K562 (cell line): ENCODE results near the gene ADGRB3. TPM values are rescaled to one million over a fixed set of nuclear protein-coding genes. Genes with fewer than 3 reads are reported as not detected.

Source experiments
- ATAC-seq: fragments of 200-7000 bp; cut with Tn5 transposase; 3 replicates; pipeline ENCODE4 v1.9.1; 2020; ENCODE audit warnings: moderate library complexity
- BruUV-seq: library from RNA; stranded (reverse); fragments of 400-500 nt; replicated peaks from 2 replicates; lab custom pipeline; 2021; lab: Mats Ljungman, UMichigan
- CTCF ChIA-PET: fragments of 300-600 bp; formaldehyde crosslinking; extraction: SDS; loops from one replicate; lab custom pipeline; 2021; ENCODE audit warnings: low intra/inter-chr PET ratio; lab: Yijun Ruan, JAX
- POLR2A ChIA-PET: fragments of 300-600, 350-650 bp; sonication (Branson Sonifier 250); formaldehyde crosslinking; extraction: SDS; loops from one replicate; lab custom pipeline; 2021; ENCODE audit warnings: antibody characterized with exemption, inconsistent platforms; lab: Yijun Ruan, JAX
- DNase-seq, 4 experiments: peaks; one replicate each; pipeline versions ENCODE4 v3.0.0 to v3.0.0-alpha.2; 2011 to 2018; ENCODE audit warnings: low spot score in 3 of 4, mixed read lengths in 3 of 4; ENCODE audit errors: extremely low read depth in 1 of 4
- FAIRE-seq: peaks from 2 replicates; lab custom pipeline; 2011; peaks lifted over from hg19 to GRCh38; lab: Jason Lieb, UNC
- H2AFZ ChIP-seq: 2 replicates; pipeline ENCODE4 v1.6.0; 2011; ENCODE audit warnings: low read depth, low read length, control low read depth, inconsistent platforms
- H3K27ac ChIP-seq: fragments of 200-600 bp; 3 replicates; pipeline ENCODE4 v1.8.0; 2011; ENCODE audit warnings: low read depth, mild to moderate bottlenecking, control low read depth, inconsistent platforms, low read length, moderate library complexity, mixed read lengths; ENCODE audit errors: extremely low read depth
- H3K27me3 ChIP-seq, 2 experiments: fragments of 300-600 bp in 1 of 2; 2 replicates in 1 of 2; 3 replicates in 1 of 2; pipeline versions ENCODE4 v1.6.0 to v1.8.0; 2011; ENCODE audit warnings: inconsistent platforms in 2 of 2, low read length in 2 of 2, mild to moderate bottlenecking in 1 of 2, mixed read lengths in 1 of 2, moderate library complexity in 1 of 2; ENCODE audit not compliant: control insufficient read depth in 2 of 2, insufficient read depth in 2 of 2
- H3K36me3 ChIP-seq: fragments of 300-600 bp; 3 replicates; pipeline ENCODE4 v1.8.0; 2011; ENCODE audit warnings: mild to moderate bottlenecking, low read length, inconsistent platforms; ENCODE audit not compliant: control insufficient read depth, insufficient read depth
- H3K4me1 ChIP-seq, 2 experiments: fragments of 200-600 bp in 1 of 2; replicated peaks in 1 of 2; 2 replicates in 1 of 2; 3 replicates in 1 of 2; pipeline versions ENCODE4 v1.5.1 to v1.8.0; 2011; ENCODE audit warnings: inconsistent platforms in 2 of 2, low read length in 2 of 2, mild to moderate bottlenecking in 1 of 2, mixed read lengths in 1 of 2, moderate library complexity in 1 of 2; ENCODE audit not compliant: control insufficient read depth in 2 of 2, insufficient read depth in 2 of 2
- H3K4me2 ChIP-seq: 2 replicates; pipeline ENCODE4 v1.6.1; 2011; ENCODE audit warnings: low read length, control low read depth, inconsistent platforms, mixed read lengths; ENCODE audit not compliant: insufficient read depth
- H3K4me3 ChIP-seq: fragments of 200-600 bp; sonication (generic), shearing (Covaris generic); 2 replicates; pipeline ENCODE4 v1.5.1; 2016; ENCODE audit warnings: control low read depth, inconsistent platforms
- H3K79me2 ChIP-seq: fragments of 200-600 bp; 3 replicates; pipeline ENCODE4 v1.8.0; 2011; ENCODE audit warnings: low read length, inconsistent platforms; ENCODE audit not compliant: control insufficient read depth, insufficient read depth
- H3K9ac ChIP-seq, 2 experiments: 2 replicates each; pipeline versions ENCODE4 v1.6.0 to v1.6.1; 2011; ENCODE audit warnings: low read depth in 2 of 2, low read length in 2 of 2, control low read depth in 1 of 2, inconsistent platforms in 1 of 2, mild to moderate bottlenecking in 1 of 2, mixed read lengths in 1 of 2; ENCODE audit not compliant: insufficient read depth in 1 of 2
- H3K9me1 ChIP-seq: one replicate; pipeline ENCODE4 v1.6.0; 2011; ENCODE audit warnings: inconsistent platforms, mild to moderate bottlenecking, low read length, moderate library complexity; ENCODE audit not compliant: control insufficient read depth, insufficient read depth
- H3K9me3 ChIP-seq: replicated peaks from 2 replicates; pipeline ENCODE4 v1.5.1; 2011; ENCODE audit warnings: low read depth, low read length, inconsistent platforms; ENCODE audit not compliant: control insufficient read depth, insufficient read depth
- H4K20me1 ChIP-seq: replicated peaks from 2 replicates; pipeline ENCODE4 v1.6.1; 2011; ENCODE audit warnings: low read length, inconsistent platforms, mixed read lengths; ENCODE audit not compliant: control insufficient read depth, insufficient read depth
- WGBS: fragments of 100-300 bp; shearing (Covaris generic); methylation state at CpG from one replicate; pipeline ENCODE4 v1.1.6; 2016; ENCODE audit warnings: low coverage, mixed read lengths; ENCODE audit not compliant: insufficient coverage; ENCODE audit errors: missing lambda C conversion rate; 5-methylcytosine and 5-hydroxymethylcytosine counted together
- in situ Hi-C: fragments of 300-500 bp; cut with MboI; formaldehyde crosslinking; loops from 4 replicates; pipeline ENCODE4 v1.15.0; 2018; ENCODE audit warnings: inconsistent platforms, mixed read lengths
- intact Hi-C: fragments of 100-400 bp; cut with micrococcal nuclease; formaldehyde crosslinking; loops from 2 replicates; pipeline ENCODE4 v1.14.2; 2022
- polyA plus RNA-seq, 8 experiments: library from polyadenylated mRNA; depleted of rRNA in 4 of 8; stranded (reverse) in 5 of 8; unstranded in 3 of 8; fragments of >200 nt; fragmentation: Nextera tagmentation in 2 of 8; fragmentation: Illumina TruSeq in 1 of 8; extraction: Ambion mirVana in 2 of 8; extraction: Trizol in 1 of 8; gene quantifications; 2 replicates each; pipeline versions ENCODE4 v1.2.1 to v1.2.3, GENCODE V29; 2011 to 2014; ENCODE audit warnings: inconsistent platforms in 1 of 8, missing spikeins in 1 of 8
- total RNA-seq, 7 experiments: library from RNA; depleted of rRNA in 6 of 7; stranded (reverse); fragments of >200 nt in 6 of 7; fragmentation: Illumina TruSeq in 2 of 7; extraction: Trizol in 2 of 7; gene quantifications; 2 replicates each; pipeline versions ENCODE4 v1.2.1 to v1.2.3, GENCODE V29; 2011 to 2021; ENCODE audit warnings: low replicate concordance in 1 of 7
- TF ChIP-seq, protein P1 (sequence below): fragments of 450-650 bp; formaldehyde crosslinking; IDR thresholded peaks from 2 replicates; pipeline ENCODE4 v1.4.0; 2020; ENCODE audit warnings: mild to moderate bottlenecking, moderate library complexity
- TF ChIP-seq, protein P2 (sequence below): fragments of 250-450 bp; sonication (Bioruptor Pico); IDR thresholded peaks from 2 replicates; pipeline ENCODE4 v1.8.0; 2021; ENCODE audit warnings: mild to moderate bottlenecking, moderate library complexity
- TF ChIP-seq, protein P3 (sequence below), 2 experiments: fragments of 150-350 bp in 1 of 2; IDR thresholded peaks; 2 replicates each; pipeline ENCODE4 v1.6.1; 2012 to 2016; ENCODE audit warnings: low read depth in 2 of 2, low read length in 2 of 2, mild to moderate bottlenecking in 1 of 2, moderate library complexity in 1 of 2

The ADGRB3 gene
- total and polyA plus RNA-seq, 9 of the 15 experiments (the other 6 are each of a cell fraction or from before 2014, with no cell fraction given) = 0.90 to 7.8 (median 2.4) TPM

- Histone ChIP-seq H2AFZ (no peak overlapping the region), H3K27ac (no peak overlapping the region), H3K9ac (no peak overlapping the region), H4K20me1 (no peaks in the 10 kb centered on the region), H3K9me1 (no peaks in the 10 kb centered on the region), H3K36me3 (no peaks in the 10 kb centered on the region), H3K4me2 (no peak overlapping the region), H3K4me1 (no peaks in the 10 kb centered on the region), H3K9me3 (no peaks in the 10 kb centered on the region)
- in situ Hi-C loops = no loop called here
- CTCF ChIA-PET = no interaction called here
- no TSS peak for BruUV-seq
- WGBS = 2% methylated on average over 3 of the region's 3 CpGs
- DNase-seq = no peak
- TF ChIP-seq, protein P1, sequence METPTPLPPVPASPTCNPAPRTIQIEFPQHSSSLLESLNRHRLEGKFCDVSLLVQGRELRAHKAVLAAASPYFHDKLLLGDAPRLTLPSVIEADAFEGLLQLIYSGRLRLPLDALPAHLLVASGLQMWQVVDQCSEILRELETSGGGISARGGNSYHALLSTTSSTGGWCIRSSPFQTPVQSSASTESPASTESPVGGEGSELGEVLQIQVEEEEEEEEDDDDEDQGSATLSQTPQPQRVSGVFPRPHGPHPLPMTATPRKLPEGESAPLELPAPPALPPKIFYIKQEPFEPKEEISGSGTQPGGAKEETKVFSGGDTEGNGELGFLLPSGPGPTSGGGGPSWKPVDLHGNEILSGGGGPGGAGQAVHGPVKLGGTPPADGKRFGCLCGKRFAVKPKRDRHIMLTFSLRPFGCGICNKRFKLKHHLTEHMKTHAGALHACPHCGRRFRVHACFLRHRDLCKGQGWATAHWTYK (CRISPR knock-in tag) = no peak
- TF ChIP-seq, protein P2, sequence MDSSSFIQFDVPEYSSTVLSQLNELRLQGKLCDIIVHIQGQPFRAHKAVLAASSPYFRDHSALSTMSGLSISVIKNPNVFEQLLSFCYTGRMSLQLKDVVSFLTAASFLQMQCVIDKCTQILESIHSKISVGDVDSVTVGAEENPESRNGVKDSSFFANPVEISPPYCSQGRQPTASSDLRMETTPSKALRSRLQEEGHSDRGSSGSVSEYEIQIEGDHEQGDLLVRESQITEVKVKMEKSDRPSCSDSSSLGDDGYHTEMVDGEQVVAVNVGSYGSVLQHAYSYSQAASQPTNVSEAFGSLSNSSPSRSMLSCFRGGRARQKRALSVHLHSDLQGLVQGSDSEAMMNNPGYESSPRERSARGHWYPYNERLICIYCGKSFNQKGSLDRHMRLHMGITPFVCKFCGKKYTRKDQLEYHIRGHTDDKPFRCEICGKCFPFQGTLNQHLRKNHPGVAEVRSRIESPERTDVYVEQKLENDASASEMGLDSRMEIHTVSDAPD = no peak
- TF ChIP-seq, protein P3, sequence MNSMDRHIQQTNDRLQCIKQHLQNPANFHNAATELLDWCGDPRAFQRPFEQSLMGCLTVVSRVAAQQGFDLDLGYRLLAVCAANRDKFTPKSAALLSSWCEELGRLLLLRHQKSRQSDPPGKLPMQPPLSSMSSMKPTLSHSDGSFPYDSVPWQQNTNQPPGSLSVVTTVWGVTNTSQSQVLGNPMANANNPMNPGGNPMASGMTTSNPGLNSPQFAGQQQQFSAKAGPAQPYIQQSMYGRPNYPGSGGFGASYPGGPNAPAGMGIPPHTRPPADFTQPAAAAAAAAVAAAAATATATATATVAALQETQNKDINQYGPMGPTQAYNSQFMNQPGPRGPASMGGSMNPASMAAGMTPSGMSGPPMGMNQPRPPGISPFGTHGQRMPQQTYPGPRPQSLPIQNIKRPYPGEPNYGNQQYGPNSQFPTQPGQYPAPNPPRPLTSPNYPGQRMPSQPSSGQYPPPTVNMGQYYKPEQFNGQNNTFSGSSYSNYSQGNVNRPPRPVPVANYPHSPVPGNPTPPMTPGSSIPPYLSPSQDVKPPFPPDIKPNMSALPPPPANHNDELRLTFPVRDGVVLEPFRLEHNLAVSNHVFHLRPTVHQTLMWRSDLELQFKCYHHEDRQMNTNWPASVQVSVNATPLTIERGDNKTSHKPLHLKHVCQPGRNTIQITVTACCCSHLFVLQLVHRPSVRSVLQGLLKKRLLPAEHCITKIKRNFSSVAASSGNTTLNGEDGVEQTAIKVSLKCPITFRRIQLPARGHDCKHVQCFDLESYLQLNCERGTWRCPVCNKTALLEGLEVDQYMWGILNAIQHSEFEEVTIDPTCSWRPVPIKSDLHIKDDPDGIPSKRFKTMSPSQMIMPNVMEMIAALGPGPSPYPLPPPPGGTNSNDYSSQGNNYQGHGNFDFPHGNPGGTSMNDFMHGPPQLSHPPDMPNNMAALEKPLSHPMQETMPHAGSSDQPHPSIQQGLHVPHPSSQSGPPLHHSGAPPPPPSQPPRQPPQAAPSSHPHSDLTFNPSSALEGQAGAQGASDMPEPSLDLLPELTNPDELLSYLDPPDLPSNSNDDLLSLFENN (IDR thresholded peaks at IDR 0.05; ENCODE audit: low read depth in 2 of 2, low read length in 2 of 2) = no peak
- TF ChIP-seq, all 486 proteins: peak for 0
- no peaks in the 10 kb centered on the region for H3K79me2 ChIP-seq
- FAIRE-seq (no peak), ATAC-seq (no peak)
- POLR2A ChIA-PET = no interaction called here
- intact Hi-C loops = no loop called here
- H3K4me3 ChIP-seq = no peak overlapping the region
- no peaks in the 10 kb centered on the region for H3K27me3 ChIP-seq
Measured at GRCh38 chr6:69408886-69409285, 773.8 kb downstream of the ADGRB3 start.
